Endothelial cell of umbilical vein (primary cell): Measurements from ENCODE around the gene METTL16.

ENCODE experiments used
- CTCF ChIP-seq, 2 donors: IDR thresholded peaks; 1 replicate in 1 of 2; 2 replicates in 1 of 2; pipeline ENCODE4 v1.5.1; 2011; ENCODE audit warnings: low read length in 2 of 2, mild to moderate bottlenecking in 2 of 2, moderate library complexity in 2 of 2, control low read depth in 1 of 2, inconsistent platforms in 1 of 2, low read depth in 1 of 2; ENCODE audit not compliant: insufficient read depth in 1 of 2; ENCODE audit errors: extremely low read depth in 1 of 2
- EZH2 ChIP-seq: IDR thresholded peaks from 2 replicates; pipeline ENCODE4 v1.6.1; 2012; ENCODE audit warnings: borderline replicate concordance, low read depth, mild to moderate bottlenecking, moderate library complexity, low read length, inconsistent platforms; ENCODE audit not compliant: severe bottlenecking
- POLR2A ChIP-seq: IDR thresholded peaks from 2 replicates; pipeline ENCODE4 v1.6.1; 2012; ENCODE audit warnings: low read depth, mild to moderate bottlenecking, control low read depth, low read length

GRCh38 chr17:2508035-2508434 lies 3.7 kb downstream of the METTL16 start:
- TF ChIP-seq EZH2 (no peak), CTCF (IDR thresholded peaks at IDR 0.05; ENCODE audit: extremely low read depth in 1 of 2, insufficient read depth in 1 of 2, low read depth in 1 of 2, low read length in 2 of 2) (no peak), POLR2A (no peak)
